SK-N-SH (cell line): ENCODE results near the gene TP63. TPM values are rescaled to one million over a fixed set of nuclear protein-coding genes. Genes with fewer than 3 reads are reported as not detected.

Source experiments
- CTCF ChIA-PET: fragments of 300-600, 350-600 bp; formaldehyde crosslinking; extraction: SDS; loops from one replicate; lab custom pipeline; 2021; lab: Yijun Ruan, JAX
- POLR2A ChIA-PET: fragments of 350-600 bp; sonication (Branson Sonifier 250); formaldehyde crosslinking; extraction: SDS; loops from one replicate; lab custom pipeline; 2020; ENCODE audit warnings: antibody characterized with exemption, inconsistent platforms; lab: Yijun Ruan, JAX
- DNase-seq: peaks from one replicate; pipeline ENCODE4 v3.0.0; 2012
- H2AFZ ChIP-seq: fragments of 200-600 bp; sonication (generic); 2 replicates; pipeline ENCODE4 v1.8.1; 2016; ENCODE audit warnings: antibody characterized with exemption, mild to moderate bottlenecking, low read depth
- H3F3A ChIP-seq: fragments of 200-600 bp; sonication (generic); replicated peaks from 2 replicates; pipeline ENCODE3; 2016; ENCODE audit warnings: antibody characterized with exemption, mild to moderate bottlenecking; ENCODE audit not compliant: insufficient read depth
- H3K27ac ChIP-seq, 2 experiments: fragments of 200-500 bp in 1 of 2; fragments of 200-600 bp in 1 of 2; sonication (Bioruptor generic) in 1 of 2; sonication (generic), shearing (Covaris generic) in 1 of 2; 2 replicates each; pipeline versions ENCODE4 v1.5.1 to v1.6.1; 2014 to 2016; ENCODE audit warnings: low read depth in 2 of 2, inconsistent platforms in 1 of 2, low read length in 1 of 2, mild to moderate bottlenecking in 1 of 2, mixed read lengths in 1 of 2
- H3K27me3 ChIP-seq: fragments of 200-600 bp; sonication (generic), shearing (Covaris generic); 2 replicates; pipeline ENCODE4 v1.6.1; 2016; ENCODE audit warnings: mixed run types; ENCODE audit not compliant: insufficient read depth
- H3K36me3 ChIP-seq, 2 experiments: fragments of 200-500 bp in 1 of 2; fragments of 200-600 bp in 1 of 2; sonication (Bioruptor generic) in 1 of 2; sonication (generic) in 1 of 2; replicated peaks in 1 of 2; 2 replicates each; pipeline versions ENCODE3 to v1.5.1; 2014 to 2016; ENCODE audit warnings: low read length in 1 of 2, mild to moderate bottlenecking in 1 of 2; ENCODE audit not compliant: insufficient read depth in 2 of 2, control insufficient read depth in 1 of 2
- H3K4me1 ChIP-seq, 2 experiments: fragments of 200-500 bp in 1 of 2; fragments of 200-600 bp in 1 of 2; sonication (Bioruptor generic) in 1 of 2; sonication (generic), shearing (Covaris generic) in 1 of 2; 2 replicates each; pipeline versions ENCODE4 v1.5.1 to v1.6.1; 2014 to 2016; ENCODE audit warnings: low read depth in 1 of 2, low read length in 1 of 2, mixed run types in 1 of 2; ENCODE audit not compliant: insufficient read depth in 2 of 2, control insufficient read depth in 1 of 2
- H3K4me2 ChIP-seq: fragments of 200-600 bp; sonication (generic), shearing (Covaris generic); 2 replicates; pipeline ENCODE4 v1.6.1; 2017; ENCODE audit warnings: mixed run types
- H3K4me3 ChIP-seq, 2 experiments: fragments of 200-500 bp in 1 of 2; fragments of 200-600 bp in 1 of 2; sonication (Bioruptor generic) in 1 of 2; sonication (generic), shearing (Covaris generic) in 1 of 2; 2 replicates each; pipeline versions ENCODE4 v1.5.1 to v1.8.1; 2014 to 2016; ENCODE audit warnings: low read depth in 2 of 2, inconsistent platforms in 1 of 2, low read length in 1 of 2, mild to moderate bottlenecking in 1 of 2, mixed read lengths in 1 of 2, moderate library complexity in 1 of 2
- H3K79me2 ChIP-seq: fragments of 200-600 bp; sonication (generic); 2 replicates; pipeline ENCODE4 v1.8.1; 2017; ENCODE audit warnings: mild to moderate bottlenecking; ENCODE audit not compliant: insufficient read depth
- H3K9ac ChIP-seq: fragments of 200-600 bp; sonication (generic); 2 replicates; pipeline ENCODE4 v1.6.1; 2017; ENCODE audit warnings: mixed run types
- H3K9me2 ChIP-seq: fragments of 200-600 bp; sonication (generic); 2 replicates; pipeline ENCODE4 v1.6.1; 2017; ENCODE audit warnings: mixed run types
- H3K9me3 ChIP-seq: fragments of 200-600 bp; sonication (generic); 2 replicates; pipeline ENCODE4 v1.6.1; 2017; ENCODE audit warnings: mixed run types, mild to moderate bottlenecking, moderate library complexity
- H4K20me1 ChIP-seq: fragments of 200-600 bp; sonication (generic); 2 replicates; pipeline ENCODE4 v1.6.1; 2017; ENCODE audit warnings: mild to moderate bottlenecking, mixed run types; ENCODE audit not compliant: insufficient read depth
- ELF1 ChIP-seq: IDR thresholded peaks from 2 replicates; pipeline ENCODE4 v1.4.0; 2012
- FOSL2 ChIP-seq: IDR thresholded peaks from 2 replicates; pipeline ENCODE4 v1.4.0; 2012; ENCODE audit warnings: low read depth, mild to moderate bottlenecking, moderate library complexity, borderline replicate concordance
- FOXJ3 ChIP-seq: sonication (generic); formaldehyde crosslinking; IDR thresholded peaks from 2 replicates; pipeline ENCODE4 v1.5.1; 2020; ENCODE audit warnings: mild to moderate bottlenecking, missing genetic modification reagents
- FOXM1 ChIP-seq: IDR thresholded peaks from 2 replicates; pipeline ENCODE4 v1.4.0; 2012; ENCODE audit warnings: low read depth, mild to moderate bottlenecking
- GABPA ChIP-seq: IDR thresholded peaks from 2 replicates; pipeline ENCODE4 v1.4.0; 2012; ENCODE audit warnings: low read depth, mild to moderate bottlenecking
- GATA2 ChIP-seq: sonication (generic); formaldehyde crosslinking; IDR thresholded peaks from 2 replicates; pipeline ENCODE4 v1.5.0; 2020; ENCODE audit warnings: mild to moderate bottlenecking, missing genetic modification reagents
- NFIC ChIP-seq: IDR thresholded peaks from 2 replicates; pipeline ENCODE4 v1.4.0; 2012; ENCODE audit warnings: borderline replicate concordance
- PBX3 ChIP-seq: IDR thresholded peaks from 2 replicates; pipeline ENCODE4; 2012
- POLR2AphosphoS5 ChIP-seq: IDR thresholded peaks from 2 replicates; pipeline ENCODE4 v1.6.1; 2012; ENCODE audit warnings: low read depth, low read length
- RAD21 ChIP-seq: IDR thresholded peaks from 2 replicates; pipeline ENCODE4 v1.6.1; 2012; ENCODE audit warnings: mild to moderate bottlenecking, low read length
- RCOR1 ChIP-seq: fragments of 150-350 bp; IDR thresholded peaks from 2 replicates; pipeline ENCODE4 v1.6.1; 2017; ENCODE audit warnings: antibody characterized with exemption, low read length
- RFX5 ChIP-seq: IDR thresholded peaks from 2 replicates; pipeline ENCODE4 v1.6.1; 2012; ENCODE audit warnings: mild to moderate bottlenecking, improper control_type of control experiment, low read length
- RXRA ChIP-seq: IDR thresholded peaks from 2 replicates; pipeline ENCODE4 v1.4.0; 2012; ENCODE audit warnings: low read depth, mild to moderate bottlenecking, borderline replicate concordance
- SIN3A ChIP-seq: IDR thresholded peaks from 2 replicates; pipeline ENCODE4 v1.6.1; 2012; ENCODE audit warnings: low read depth, mild to moderate bottlenecking, low read length, moderate library complexity, borderline replicate concordance
- TEAD4 ChIP-seq: IDR thresholded peaks from 2 replicates; pipeline ENCODE4 v1.4.0; 2012; ENCODE audit warnings: mild to moderate bottlenecking, borderline replicate concordance; ENCODE audit not compliant: insufficient read depth
- USF2 ChIP-seq: fragments of 150-350 bp; IDR thresholded peaks from 2 replicates; pipeline ENCODE4 v1.6.1; 2017; ENCODE audit warnings: antibody characterized with exemption, low read length, low read depth, borderline replicate concordance
- YY1 ChIP-seq: IDR thresholded peaks from 2 replicates; pipeline ENCODE4 v1.4.0; 2012; ENCODE audit warnings: low read depth, mild to moderate bottlenecking
- WGBS: methylation state at CpG from one replicate; pipeline ENCODE4 v1.1.6; 2017; ENCODE audit warnings: low lambda C conversion rate; 5-methylcytosine and 5-hydroxymethylcytosine counted together
- polyA plus RNA-seq, 3 experiments: library from polyadenylated mRNA; depleted of rRNA; stranded (reverse); fragments of >200 nt; gene quantifications; 2 replicates each; pipeline ENCODE4 v1.2.3, GENCODE V29; 2012
- TF ChIP-seq, protein P1 (sequence below): IDR thresholded peaks from 2 replicates; pipeline ENCODE4 v1.6.1; 2012; ENCODE audit warnings: mild to moderate bottlenecking, low read depth, low read length, moderate library complexity
- TF ChIP-seq, protein P2 (sequence below): fragments of 150-350 bp; IDR thresholded peaks from 2 replicates; pipeline ENCODE4 v1.6.1; 2016; ENCODE audit warnings: mild to moderate bottlenecking, low read depth, low read length

The TP63 gene
- polyA plus RNA-seq, 1 of the 3 experiments (the other 2 are of a cell fraction), result not detected

- Histone ChIP-seq H3K9me2 (no peaks in the 10 kb centered on the region), H3K4me1 (no peaks in the 10 kb centered on the region), H3K36me3 (no peaks in the 10 kb centered on the region), H3K27me3 (no peaks in the 10 kb centered on the region), H3K4me2 (no peak overlapping the region), H3K9ac (no peak overlapping the region), H3K4me3 (no peak overlapping the region), H3K9me3 (no peaks in the 10 kb centered on the region), H3K27ac (no peak overlapping the region), H3F3A (no peaks in the 10 kb centered on the region), H2AFZ (no peak overlapping the region), H3K79me2 (no peaks in the 10 kb centered on the region), H4K20me1 (no peaks in the 10 kb centered on the region)
- ChIA-PET POLR2A (no interaction called here), CTCF (interaction anchor here (1.5 kb wide), 1 partner anchor 30 kb away, joined by 4 read pairs; no protein-coding TSS in a partner anchor)
- no peak for DNase-seq
- TF ChIP-seq ELF1 (no peak), NFIC (no peak), GABPA (no peak), RCOR1 (no peak), TEAD4 (no peak), GATA2 (CRISPR knock-in tag) (no peak), FOXM1 (no peak), RAD21 (no peak)
- TF ChIP-seq, protein P1, sequence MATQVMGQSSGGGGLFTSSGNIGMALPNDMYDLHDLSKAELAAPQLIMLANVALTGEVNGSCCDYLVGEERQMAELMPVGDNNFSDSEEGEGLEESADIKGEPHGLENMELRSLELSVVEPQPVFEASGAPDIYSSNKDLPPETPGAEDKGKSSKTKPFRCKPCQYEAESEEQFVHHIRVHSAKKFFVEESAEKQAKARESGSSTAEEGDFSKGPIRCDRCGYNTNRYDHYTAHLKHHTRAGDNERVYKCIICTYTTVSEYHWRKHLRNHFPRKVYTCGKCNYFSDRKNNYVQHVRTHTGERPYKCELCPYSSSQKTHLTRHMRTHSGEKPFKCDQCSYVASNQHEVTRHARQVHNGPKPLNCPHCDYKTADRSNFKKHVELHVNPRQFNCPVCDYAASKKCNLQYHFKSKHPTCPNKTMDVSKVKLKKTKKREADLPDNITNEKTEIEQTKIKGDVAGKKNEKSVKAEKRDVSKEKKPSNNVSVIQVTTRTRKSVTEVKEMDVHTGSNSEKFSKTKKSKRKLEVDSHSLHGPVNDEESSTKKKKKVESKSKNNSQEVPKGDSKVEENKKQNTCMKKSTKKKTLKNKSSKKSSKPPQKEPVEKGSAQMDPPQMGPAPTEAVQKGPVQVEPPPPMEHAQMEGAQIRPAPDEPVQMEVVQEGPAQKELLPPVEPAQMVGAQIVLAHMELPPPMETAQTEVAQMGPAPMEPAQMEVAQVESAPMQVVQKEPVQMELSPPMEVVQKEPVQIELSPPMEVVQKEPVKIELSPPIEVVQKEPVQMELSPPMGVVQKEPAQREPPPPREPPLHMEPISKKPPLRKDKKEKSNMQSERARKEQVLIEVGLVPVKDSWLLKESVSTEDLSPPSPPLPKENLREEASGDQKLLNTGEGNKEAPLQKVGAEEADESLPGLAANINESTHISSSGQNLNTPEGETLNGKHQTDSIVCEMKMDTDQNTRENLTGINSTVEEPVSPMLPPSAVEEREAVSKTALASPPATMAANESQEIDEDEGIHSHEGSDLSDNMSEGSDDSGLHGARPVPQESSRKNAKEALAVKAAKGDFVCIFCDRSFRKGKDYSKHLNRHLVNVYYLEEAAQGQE, result no peak
- TF ChIP-seq, protein P2, sequence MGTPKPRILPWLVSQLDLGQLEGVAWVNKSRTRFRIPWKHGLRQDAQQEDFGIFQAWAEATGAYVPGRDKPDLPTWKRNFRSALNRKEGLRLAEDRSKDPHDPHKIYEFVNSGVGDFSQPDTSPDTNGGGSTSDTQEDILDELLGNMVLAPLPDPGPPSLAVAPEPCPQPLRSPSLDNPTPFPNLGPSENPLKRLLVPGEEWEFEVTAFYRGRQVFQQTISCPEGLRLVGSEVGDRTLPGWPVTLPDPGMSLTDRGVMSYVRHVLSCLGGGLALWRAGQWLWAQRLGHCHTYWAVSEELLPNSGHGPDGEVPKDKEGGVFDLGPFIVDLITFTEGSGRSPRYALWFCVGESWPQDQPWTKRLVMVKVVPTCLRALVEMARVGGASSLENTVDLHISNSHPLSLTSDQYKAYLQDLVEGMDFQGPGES, result no peak
Measured at GRCh38 chr3:189756582-189757078, 125.4 kb downstream of the TP63 start.

GRCh38 chr3:189758186-189758585 lies 127.0 kb downstream of the TP63 start:
- H4K20me1 ChIP-seq, result no peaks in the 10 kb centered on the region
- no peaks in the 10 kb centered on the region for H3K27me3 ChIP-seq
- no peak overlapping the region for H2AFZ ChIP-seq
- H3K79me2 ChIP-seq, result no peaks in the 10 kb centered on the region
- DNase-seq, result no peak
- no peaks in the 10 kb centered on the region for H3F3A ChIP-seq
- H3K27ac ChIP-seq, result no peak overlapping the region
- H3K36me3 ChIP-seq, result no peaks in the 10 kb centered on the region
- no peaks in the 10 kb centered on the region for H3K9me3 ChIP-seq
- no peaks in the 10 kb centered on the region for H3K9me2 ChIP-seq
- H3K4me3 ChIP-seq, result no peak overlapping the region
- 17% methylated on average over 1 of the region's 6 CpGs for WGBS
- no peak overlapping the region for H3K9ac ChIP-seq
- H3K4me2 ChIP-seq, result no peak overlapping the region
- no peaks in the 10 kb centered on the region for H3K4me1 ChIP-seq
- POLR2A ChIA-PET, result no interaction called here
- CTCF ChIA-PET, result interaction anchor here (1.5 kb wide), 1 partner anchor 28 kb away, joined by 4 read pairs; no protein-coding TSS in a partner anchor
- TF ChIP-seq RXRA (no peak), GABPA (no peak), FOSL2 (no peak), FOXJ3 (CRISPR knock-in tag) (no peak), ELF1 (no peak), POLR2AphosphoS5 (no peak), PBX3 (no peak), USF2 (no peak), RFX5 (no peak), SIN3A (no peak), GATA2 (CRISPR knock-in tag) (no peak), YY1 (no peak)
